A549 (cell line): ENCODE data around the gene JAZF1. TPM values are rescaled to one million over a fixed set of nuclear protein-coding genes. Genes with fewer than 3 reads are reported as not detected.

ENCODE experiments used
- ATAC-seq, 2 experiments: fragments of 200-7000 bp in 1 of 2; fragments of >200 bp in 1 of 2; cut with Nextera tagmentation in 1 of 2; cut with Tn5 transposase in 1 of 2; 3 replicates each; pipeline versions ENCODE4 v1.8.0 to v1.9.1; 2018 to 2020; ENCODE audit warnings: mild to moderate bottlenecking in 1 of 2, moderate library complexity in 1 of 2
- CTCF ChIA-PET: fragments of 300-600 bp; sonication (Branson Sonifier 250); formaldehyde crosslinking; extraction: SDS; loops from one replicate; lab custom pipeline; 2021; ENCODE audit warnings: antibody characterized with exemption, inconsistent platforms; lab: Yijun Ruan, JAX
- POLR2A ChIA-PET: fragments of 350-600 bp; formaldehyde crosslinking; extraction: SDS; loops from one replicate; lab custom pipeline; 2021; ENCODE audit warnings: antibody characterized with exemption, inconsistent platforms; lab: Yijun Ruan, JAX
- DNase-seq, 2 experiments: peaks; one replicate each; pipeline versions ENCODE4 v3.0.0 to v3.0.0-alpha.2; 2011 to 2016; ENCODE audit warnings: low read depth in 1 of 2, low spot score in 1 of 2
- FAIRE-seq: peaks from 2 replicates; lab custom pipeline; 2011; peaks lifted over from hg19 to GRCh38; lab: Jason Lieb, UNC
- H3K27ac ChIP-seq, 2 experiments: fragments of >200 bp; sonication (Bioruptor Twin); formaldehyde crosslinking; 3 replicates each; pipeline ENCODE4 v1.5.1; 2016 to 2017
- H3K4me1 ChIP-seq: fragments of >200 bp; sonication (Bioruptor Twin); formaldehyde crosslinking; 3 replicates; pipeline ENCODE4 v1.6.1; 2016
- H3K4me2 ChIP-seq: fragments of >200 bp; sonication (Bioruptor Twin); formaldehyde crosslinking; 3 replicates; pipeline ENCODE4 v1.6.1; 2016
- H3K4me3 ChIP-seq: fragments of >200 bp; sonication (Bioruptor Twin); formaldehyde crosslinking; 3 replicates; pipeline ENCODE4 v1.5.1; 2016
- H3K9me3 ChIP-seq: fragments of >200 bp; sonication (Bioruptor Twin); formaldehyde crosslinking; 3 replicates; pipeline ENCODE4 v1.6.1; 2016
- BCL3 ChIP-seq: fragments of >200 bp; sonication (Bioruptor Twin); formaldehyde crosslinking; IDR thresholded peaks from 3 replicates; pipeline ENCODE4 v1.6.1; 2016
- BHLHE40 ChIP-seq: IDR thresholded peaks from 2 replicates; pipeline ENCODE4 v1.6.1; 2012; ENCODE audit warnings: low read depth, low read length, inconsistent platforms
- CBX8 ChIP-seq: fragments of 200-600 bp; sonication (generic); IDR thresholded peaks from 2 replicates; pipeline ENCODE4 v1.6.1; 2016
- E2F6 ChIP-seq: IDR thresholded peaks from 2 replicates; pipeline ENCODE4 v1.6.1; 2012; ENCODE audit warnings: low read depth, borderline replicate concordance
- HOXA7 ChIP-seq: fragments of 250-450 bp; sonication (Bioruptor Pico); IDR thresholded peaks from 2 replicates; pipeline ENCODE4 v1.5.0; 2020; ENCODE audit warnings: mild to moderate bottlenecking, moderate library complexity
- JUNB ChIP-seq: fragments of >200 bp; sonication (Bioruptor Twin); formaldehyde crosslinking; IDR thresholded peaks from 2 replicates; pipeline ENCODE4 v1.6.1; 2016
- MAX ChIP-seq: IDR thresholded peaks from 2 replicates; pipeline ENCODE4 v1.6.1; 2012
- RAD21 ChIP-seq, 2 experiments: fragments of >200 bp in 1 of 2; sonication (Bioruptor Twin) in 1 of 2; formaldehyde crosslinking in 1 of 2; IDR thresholded peaks in 1 of 2; conservative IDR thresholded peaks in 1 of 2; 2 replicates in 1 of 2; 3 replicates in 1 of 2; pipeline ENCODE4 v1.6.1; 2012 to 2018; ENCODE audit warnings: inconsistent platforms in 1 of 2
- RARB ChIP-seq: fragments of 250-450 bp; sonication (Bioruptor Pico); IDR thresholded peaks from 2 replicates; pipeline ENCODE4 v1.8.0; 2021; ENCODE audit warnings: mild to moderate bottlenecking, moderate library complexity
- RFX5 ChIP-seq: fragments of 450-650 bp; IDR thresholded peaks from 2 replicates; pipeline ENCODE4 v1.7.1; 2014; ENCODE audit warnings: antibody characterized with exemption, mild to moderate bottlenecking, moderate library complexity
- SMC3 ChIP-seq: fragments of >200 bp; sonication (Bioruptor Twin); formaldehyde crosslinking; IDR thresholded peaks from 3 replicates; pipeline ENCODE4 v1.6.1; 2018; ENCODE audit warnings: inconsistent platforms
- WGBS: methylation state at CpG from one replicate; pipeline ENCODE4 v1.1.6; 2017; ENCODE audit errors: missing lambda C conversion rate; 5-methylcytosine and 5-hydroxymethylcytosine counted together
- polyA plus RNA-seq, 4 experiments: library from polyadenylated mRNA; depleted of rRNA in 3 of 4; stranded (reverse); fragments of >200 nt; fragmentation: RNase III in 1 of 4; extraction: RNeasy Plus Mini Kit Qiagen cat#74134 plus additional on column Dnase treatment in 1 of 4; gene quantifications; 2 replicates in 3 of 4; 3 replicates in 1 of 4; pipeline ENCODE4 v1.2.3, GENCODE V29; 2011 to 2017
- TF ChIP-seq, protein P1 (sequence below): fragments of 200-600 bp; sonication (generic); IDR thresholded peaks from 2 replicates; pipeline ENCODE4 v1.6.1; 2016; ENCODE audit warnings: antibody characterized with exemption, mild to moderate bottlenecking, moderate library complexity
- TF ChIP-seq, protein P2 (sequence below): fragments of >200 bp; sonication (Bioruptor Twin); formaldehyde crosslinking; IDR thresholded peaks from 2 replicates; pipeline ENCODE4 v1.6.1; 2016
- TF ChIP-seq, protein P3 (sequence below): fragments of 250-450 bp; sonication (Bioruptor Pico); IDR thresholded peaks from 2 replicates; pipeline ENCODE4 v1.5.0; 2021; ENCODE audit warnings: mild to moderate bottlenecking, moderate library complexity, borderline replicate concordance

Gene JAZF1
- polyA plus RNA-seq, 2 of the 4 experiments (the other 2 are of a cell fraction): 1.9 to 2.8 TPM

DNA sequence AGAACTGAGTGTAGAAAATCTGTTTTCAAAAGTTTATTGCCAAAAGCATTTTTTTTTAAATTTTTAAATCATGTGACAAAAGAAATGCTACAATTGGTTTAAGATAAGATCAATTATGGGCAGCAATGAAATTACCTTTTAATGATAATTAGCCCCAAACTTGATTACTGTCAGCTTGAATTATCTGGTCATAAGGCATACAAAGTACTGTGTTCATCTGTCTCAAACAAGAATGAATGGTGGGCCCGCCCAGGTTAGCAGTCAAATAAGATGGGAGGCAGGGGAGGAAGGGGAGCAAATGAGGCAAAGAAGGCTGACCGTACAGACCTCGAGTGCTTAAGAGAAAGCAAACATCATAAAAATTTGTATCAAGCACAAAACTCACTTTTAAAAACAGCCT is 68.1 kb downstream of the JAZF1 start:
- ChIA-PET POLR2A (no interaction called here), CTCF (no interaction called here)
- H3K4me3 ChIP-seq: no peak overlapping the region
- TF ChIP-seq, protein P1, sequence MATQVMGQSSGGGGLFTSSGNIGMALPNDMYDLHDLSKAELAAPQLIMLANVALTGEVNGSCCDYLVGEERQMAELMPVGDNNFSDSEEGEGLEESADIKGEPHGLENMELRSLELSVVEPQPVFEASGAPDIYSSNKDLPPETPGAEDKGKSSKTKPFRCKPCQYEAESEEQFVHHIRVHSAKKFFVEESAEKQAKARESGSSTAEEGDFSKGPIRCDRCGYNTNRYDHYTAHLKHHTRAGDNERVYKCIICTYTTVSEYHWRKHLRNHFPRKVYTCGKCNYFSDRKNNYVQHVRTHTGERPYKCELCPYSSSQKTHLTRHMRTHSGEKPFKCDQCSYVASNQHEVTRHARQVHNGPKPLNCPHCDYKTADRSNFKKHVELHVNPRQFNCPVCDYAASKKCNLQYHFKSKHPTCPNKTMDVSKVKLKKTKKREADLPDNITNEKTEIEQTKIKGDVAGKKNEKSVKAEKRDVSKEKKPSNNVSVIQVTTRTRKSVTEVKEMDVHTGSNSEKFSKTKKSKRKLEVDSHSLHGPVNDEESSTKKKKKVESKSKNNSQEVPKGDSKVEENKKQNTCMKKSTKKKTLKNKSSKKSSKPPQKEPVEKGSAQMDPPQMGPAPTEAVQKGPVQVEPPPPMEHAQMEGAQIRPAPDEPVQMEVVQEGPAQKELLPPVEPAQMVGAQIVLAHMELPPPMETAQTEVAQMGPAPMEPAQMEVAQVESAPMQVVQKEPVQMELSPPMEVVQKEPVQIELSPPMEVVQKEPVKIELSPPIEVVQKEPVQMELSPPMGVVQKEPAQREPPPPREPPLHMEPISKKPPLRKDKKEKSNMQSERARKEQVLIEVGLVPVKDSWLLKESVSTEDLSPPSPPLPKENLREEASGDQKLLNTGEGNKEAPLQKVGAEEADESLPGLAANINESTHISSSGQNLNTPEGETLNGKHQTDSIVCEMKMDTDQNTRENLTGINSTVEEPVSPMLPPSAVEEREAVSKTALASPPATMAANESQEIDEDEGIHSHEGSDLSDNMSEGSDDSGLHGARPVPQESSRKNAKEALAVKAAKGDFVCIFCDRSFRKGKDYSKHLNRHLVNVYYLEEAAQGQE: no peak
- TF ChIP-seq BCL3 (no peak), MAX (no peak), RFX5 (no peak)
- H3K9me3 ChIP-seq: no peaks in the 10 kb centered on the region
- no peak overlapping the region for H3K27ac ChIP-seq
- ATAC-seq: no peak
- no peak overlapping the region for H3K4me2 ChIP-seq
- WGBS: 80% methylated on average over 3 of the region's 3 CpGs
- no peak for DNase-seq
- H3K4me1 ChIP-seq: peaks cover 9% of the 10 kb centered on the region
- FAIRE-seq: no peak

DNA sequence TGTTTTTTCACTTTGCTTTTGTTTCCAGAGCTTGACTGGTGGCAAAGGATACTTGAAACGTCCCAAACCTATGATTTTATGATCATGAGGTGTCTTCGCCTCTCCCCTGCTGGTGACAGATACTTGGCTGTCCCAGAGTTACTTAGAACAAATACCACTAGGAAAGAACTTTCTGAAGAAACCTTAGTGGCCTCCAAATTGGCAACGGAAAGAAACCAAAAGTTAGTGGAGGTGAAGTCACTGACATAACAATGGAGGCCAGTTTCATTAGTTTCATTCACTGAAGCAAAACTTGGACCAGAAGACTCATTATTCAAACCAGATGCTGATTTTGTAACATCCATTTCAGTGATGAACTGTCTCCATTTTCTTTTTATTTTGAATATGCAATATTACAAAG is 68.6 kb downstream of the JAZF1 start:
- WGBS: 78% methylated on average over 3 of the region's 3 CpGs
- POLR2A ChIA-PET: no interaction called here
- FAIRE-seq (no peak), DNase-seq (no peak), ATAC-seq (no peak)
- CTCF ChIA-PET: interaction anchor here (1.4 kb wide), 1 partner anchor 10 kb away, joined by 3 read pairs; no protein-coding TSS in a partner anchor
- Histone ChIP-seq H3K4me3 (no peak overlapping the region), H3K4me1 (peaks cover 9% of the 10 kb centered on the region), H3K27ac (no peak overlapping the region), H3K9me3 (no peaks in the 10 kb centered on the region), H3K4me2 (no peak overlapping the region)
- TF ChIP-seq E2F6 (no peak), HOXA7 (CRISPR knock-in tag) (no peak), BHLHE40 (no peak), JUNB (no peak), CBX8 (no peak), RAD21 (conservative IDR thresholded peaks at IDR 0.05 in 1 of 2, IDR thresholded peaks at IDR 0.05 in 1 of 2) (no peak), RARB (CRISPR knock-in tag) (no peak), SMC3 (no peak)
- TF ChIP-seq, protein P2, sequence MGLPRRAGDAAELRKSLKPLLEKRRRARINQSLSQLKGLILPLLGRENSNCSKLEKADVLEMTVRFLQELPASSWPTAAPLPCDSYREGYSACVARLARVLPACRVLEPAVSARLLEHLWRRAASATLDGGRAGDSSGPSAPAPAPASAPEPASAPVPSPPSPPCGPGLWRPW: no peak

DNA sequence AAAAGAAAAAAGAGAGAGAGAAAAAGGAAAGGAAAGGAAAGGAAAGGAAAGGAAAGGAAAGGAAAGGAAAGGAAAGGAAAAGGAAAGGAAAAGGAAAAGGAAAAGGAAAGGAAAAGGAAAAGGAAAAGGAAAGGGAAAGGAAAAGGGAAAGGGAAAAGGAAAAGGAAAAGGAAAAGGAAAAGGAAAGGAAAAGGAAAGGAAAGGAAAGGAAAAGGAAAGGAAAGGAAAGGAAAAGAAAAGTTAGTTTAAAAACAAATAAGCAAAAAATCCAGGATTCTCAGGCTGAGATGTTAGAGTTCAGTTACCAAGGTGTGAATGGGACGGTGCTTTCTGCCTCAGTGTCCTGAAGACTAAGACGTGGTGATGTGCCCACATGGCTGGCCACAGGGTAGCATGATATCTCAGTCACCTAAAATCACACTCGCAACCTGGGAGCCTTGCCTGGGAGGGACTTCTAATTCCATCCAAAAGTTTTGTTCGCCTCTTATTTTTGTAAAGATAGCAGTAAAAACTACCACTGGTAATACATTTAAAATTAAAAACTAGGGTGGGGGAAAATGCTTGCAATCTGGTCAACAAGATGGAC is 70.1 kb downstream of the JAZF1 start:
- ChIA-PET POLR2A (no interaction called here), CTCF (interaction anchor here (1.2 kb wide), 1 partner anchor 13 kb away, joined by 4 read pairs; no protein-coding TSS in a partner anchor)
- no peaks in the 10 kb centered on the region for H3K9me3 ChIP-seq
- peaks cover 9% of the 10 kb centered on the region for H3K4me1 ChIP-seq
- ATAC-seq (no peak), FAIRE-seq (no peak), DNase-seq (no peak)
- H3K4me2 ChIP-seq: no peak overlapping the region
- no peak overlapping the region for H3K4me3 ChIP-seq
- H3K27ac ChIP-seq: no peak overlapping the region
- 76% methylated on average over 4 of the region's 4 CpGs for WGBS
- TF ChIP-seq, protein P3, sequence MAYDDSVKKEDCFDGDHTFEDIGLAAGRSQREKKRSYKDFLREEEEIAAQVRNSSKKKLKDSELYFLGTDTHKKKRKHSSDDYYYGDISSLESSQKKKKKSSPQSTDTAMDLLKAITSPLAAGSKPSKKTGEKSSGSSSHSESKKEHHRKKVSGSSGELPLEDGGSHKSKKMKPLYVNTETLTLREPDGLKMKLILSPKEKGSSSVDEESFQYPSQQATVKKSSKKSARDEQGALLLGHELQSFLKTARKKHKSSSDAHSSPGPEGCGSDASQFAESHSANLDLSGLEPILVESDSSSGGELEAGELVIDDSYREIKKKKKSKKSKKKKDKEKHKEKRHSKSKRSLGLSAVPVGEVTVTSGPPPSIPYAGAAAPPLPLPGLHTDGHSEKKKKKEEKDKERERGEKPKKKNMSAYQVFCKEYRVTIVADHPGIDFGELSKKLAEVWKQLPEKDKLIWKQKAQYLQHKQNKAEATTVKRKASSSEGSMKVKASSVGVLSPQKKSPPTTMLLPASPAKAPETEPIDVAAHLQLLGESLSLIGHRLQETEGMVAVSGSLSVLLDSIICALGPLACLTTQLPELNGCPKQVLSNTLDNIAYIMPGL (CRISPR knock-in tag): no peak
- TF ChIP-seq RFX5: no peak
- no peak for TF ChIP-seq E2F6
